ENCODE measurements around the gene SDHA. TPM values are rescaled to one million over a fixed set of nuclear protein-coding genes. Genes with fewer than 3 reads are reported as not detected.
A peak's percentile ranks its signal among the peaks of the same experiment; 100 is the strongest.
"Not testable (repeated sequence)": the region's sequence is repeated elsewhere in the genome, so short reads cannot be mapped to it uniquely, and the experiment has no call there.

Gene SDHA
- total RNA-seq, 1 donor from 2014 or later: 73.5 TPM

DNA sequence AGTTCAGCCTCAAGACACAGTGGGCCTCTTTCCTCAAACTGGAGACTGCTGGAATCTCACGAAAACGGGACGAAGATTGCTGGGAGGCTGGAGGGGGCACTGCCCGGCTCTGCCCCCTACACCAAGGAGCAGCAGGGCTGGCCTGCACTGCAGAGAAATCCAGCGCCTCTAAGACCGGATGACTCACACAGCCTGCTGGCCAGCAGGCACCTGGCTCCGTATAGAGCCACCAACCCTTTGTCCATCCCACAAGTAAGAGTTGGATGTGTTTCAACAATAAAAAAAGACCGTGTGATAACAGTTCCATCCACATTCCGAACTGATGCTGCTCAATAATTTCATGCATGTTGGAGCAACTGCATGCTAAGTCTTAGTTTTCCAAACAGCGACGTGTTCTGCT lies 11.7 kb upstream of the SDHA start:
- H3K4me3 Mint-ChIP-seq (ENCODE audit: unreplicated experiment): no peak overlapping the region
- H3K4me1 Mint-ChIP-seq (ENCODE audit: unreplicated experiment): peaks cover 3% of the 10 kb centered on the region
- peaks cover 20% of the 10 kb centered on the region for H3K36me3 Mint-ChIP-seq (ENCODE audit: low read depth, unreplicated experiment)
- DNase-seq (ENCODE audit: low spot score): no peak
- no peaks in the 10 kb centered on the region for H3K9me3 Mint-ChIP-seq (ENCODE audit: unreplicated experiment)
- TF ChIP-seq, protein P1, sequence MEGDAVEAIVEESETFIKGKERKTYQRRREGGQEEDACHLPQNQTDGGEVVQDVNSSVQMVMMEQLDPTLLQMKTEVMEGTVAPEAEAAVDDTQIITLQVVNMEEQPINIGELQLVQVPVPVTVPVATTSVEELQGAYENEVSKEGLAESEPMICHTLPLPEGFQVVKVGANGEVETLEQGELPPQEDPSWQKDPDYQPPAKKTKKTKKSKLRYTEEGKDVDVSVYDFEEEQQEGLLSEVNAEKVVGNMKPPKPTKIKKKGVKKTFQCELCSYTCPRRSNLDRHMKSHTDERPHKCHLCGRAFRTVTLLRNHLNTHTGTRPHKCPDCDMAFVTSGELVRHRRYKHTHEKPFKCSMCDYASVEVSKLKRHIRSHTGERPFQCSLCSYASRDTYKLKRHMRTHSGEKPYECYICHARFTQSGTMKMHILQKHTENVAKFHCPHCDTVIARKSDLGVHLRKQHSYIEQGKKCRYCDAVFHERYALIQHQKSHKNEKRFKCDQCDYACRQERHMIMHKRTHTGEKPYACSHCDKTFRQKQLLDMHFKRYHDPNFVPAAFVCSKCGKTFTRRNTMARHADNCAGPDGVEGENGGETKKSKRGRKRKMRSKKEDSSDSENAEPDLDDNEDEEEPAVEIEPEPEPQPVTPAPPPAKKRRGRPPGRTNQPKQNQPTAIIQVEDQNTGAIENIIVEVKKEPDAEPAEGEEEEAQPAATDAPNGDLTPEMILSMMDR (IDR thresholded peaks at IDR 0.05; ENCODE audit: unreplicated experiment): no peak
- H3K27me3 Mint-ChIP-seq (ENCODE audit: unreplicated experiment): peaks cover 8% of the 10 kb centered on the region
- no peak overlapping the region for H3K27ac Mint-ChIP-seq (ENCODE audit: unreplicated experiment)

DNA sequence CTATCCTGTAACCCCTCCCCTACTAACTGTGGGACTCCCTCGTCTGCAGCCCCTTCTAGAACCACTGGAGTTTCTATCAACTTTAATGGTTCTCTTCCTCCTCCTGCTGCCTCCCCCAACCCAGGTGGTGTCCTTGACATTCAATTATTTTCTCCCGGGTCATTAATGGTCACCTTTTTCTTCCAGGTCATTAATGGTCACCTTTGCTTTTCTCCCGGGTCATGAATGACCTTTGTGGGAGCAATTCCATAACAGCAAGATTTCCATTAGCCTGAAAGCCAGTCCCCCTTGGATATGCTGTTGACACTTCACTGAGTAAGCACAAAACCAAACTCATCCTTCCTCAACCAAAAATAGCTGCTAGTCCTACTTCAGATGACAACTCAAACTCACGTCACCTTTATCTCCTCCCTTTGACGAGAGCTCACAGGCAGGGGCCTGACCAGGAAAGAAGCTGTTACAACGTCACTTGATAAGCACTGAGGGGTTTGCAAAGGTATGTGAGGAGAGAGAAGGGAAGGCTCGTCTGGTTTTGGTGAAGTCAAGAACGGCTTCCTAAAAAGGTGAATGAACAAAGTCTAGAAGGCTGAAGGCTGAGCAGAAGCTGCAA lies 11.1 kb upstream of the SDHA start:
- Mint-ChIP-seq H3K4me3 (ENCODE audit: unreplicated experiment) (peak overlapping the region; percentile 49), H3K4me1 (ENCODE audit: unreplicated experiment) (peaks cover 2% of the 10 kb centered on the region), H3K9me3 (ENCODE audit: unreplicated experiment) (no peaks in the 10 kb centered on the region), H3K36me3 (ENCODE audit: low read depth, unreplicated experiment) (peaks cover 20% of the 10 kb centered on the region), H3K27ac (ENCODE audit: unreplicated experiment) (no peak overlapping the region), H3K27me3 (ENCODE audit: unreplicated experiment) (peaks cover 8% of the 10 kb centered on the region)
- TF ChIP-seq, protein P1 (IDR thresholded peaks at IDR 0.05; ENCODE audit: unreplicated experiment): no peak
- DNase-seq (ENCODE audit: low spot score): no peak

- no peak for DNase-seq (ENCODE audit: low spot score)
- H3K4me1 Mint-ChIP-seq (ENCODE audit: unreplicated experiment): no peaks in the 10 kb centered on the region
- no peak overlapping the region for H3K4me3 Mint-ChIP-seq (ENCODE audit: unreplicated experiment)
- peaks cover 20% of the 10 kb centered on the region for H3K36me3 Mint-ChIP-seq (ENCODE audit: low read depth, unreplicated experiment)
- TF ChIP-seq, protein P1 (IDR thresholded peaks at IDR 0.05; ENCODE audit: unreplicated experiment): no peak
- no peak overlapping the region for H3K27ac Mint-ChIP-seq (ENCODE audit: unreplicated experiment)
- H3K9me3 Mint-ChIP-seq (ENCODE audit: unreplicated experiment): no peaks in the 10 kb centered on the region
- H3K27me3 Mint-ChIP-seq (ENCODE audit: unreplicated experiment): peaks cover 8% of the 10 kb centered on the region
Observed at GRCh38 chr5:207599-207998, 10.5 kb upstream of the SDHA start.

DNA sequence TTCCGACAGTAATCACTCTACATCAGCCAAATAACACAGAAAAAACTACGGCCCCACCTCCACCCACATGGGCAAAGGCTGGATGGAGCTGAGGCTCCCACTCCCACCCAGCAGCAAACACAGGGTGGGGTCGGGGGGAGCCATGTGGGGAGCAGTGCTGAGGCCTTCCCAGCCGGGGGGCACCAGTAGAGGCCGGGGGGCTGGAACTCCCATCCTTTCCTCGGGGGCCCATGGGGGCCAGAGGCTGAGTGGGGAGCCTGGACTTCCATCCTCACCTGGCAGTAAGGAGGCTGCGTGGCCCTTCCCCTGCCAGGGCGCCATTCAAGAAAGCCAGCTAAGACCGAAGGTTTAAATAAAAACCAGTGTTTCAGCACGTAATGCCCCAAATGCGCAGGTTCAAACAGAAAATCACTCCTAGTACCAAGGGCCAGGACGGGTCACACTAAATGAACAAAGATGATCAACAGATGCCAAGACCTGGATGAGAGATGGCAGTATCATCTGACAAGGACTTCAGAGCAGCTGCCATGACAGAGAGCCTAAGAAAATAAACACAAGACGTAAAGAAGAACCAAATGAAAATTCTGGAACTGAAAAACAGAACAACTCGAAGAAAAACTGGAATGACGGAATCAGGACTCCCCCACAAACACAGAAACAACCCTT lies 9.5 kb upstream of the SDHA start:
- TF ChIP-seq, protein P1 (IDR thresholded peaks at IDR 0.05; ENCODE audit: unreplicated experiment): no peak
- Mint-ChIP-seq H3K27me3 (ENCODE audit: unreplicated experiment) (peaks cover 8% of the 10 kb centered on the region), H3K4me3 (ENCODE audit: unreplicated experiment) (no peak overlapping the region), H3K36me3 (ENCODE audit: low read depth, unreplicated experiment) (peaks cover 19% of the 10 kb centered on the region), H3K9me3 (ENCODE audit: unreplicated experiment) (no peaks in the 10 kb centered on the region), H3K4me1 (ENCODE audit: unreplicated experiment) (no peaks in the 10 kb centered on the region), H3K27ac (ENCODE audit: unreplicated experiment) (no peak overlapping the region)
- DNase-seq (ENCODE audit: low spot score): no peak

DNA sequence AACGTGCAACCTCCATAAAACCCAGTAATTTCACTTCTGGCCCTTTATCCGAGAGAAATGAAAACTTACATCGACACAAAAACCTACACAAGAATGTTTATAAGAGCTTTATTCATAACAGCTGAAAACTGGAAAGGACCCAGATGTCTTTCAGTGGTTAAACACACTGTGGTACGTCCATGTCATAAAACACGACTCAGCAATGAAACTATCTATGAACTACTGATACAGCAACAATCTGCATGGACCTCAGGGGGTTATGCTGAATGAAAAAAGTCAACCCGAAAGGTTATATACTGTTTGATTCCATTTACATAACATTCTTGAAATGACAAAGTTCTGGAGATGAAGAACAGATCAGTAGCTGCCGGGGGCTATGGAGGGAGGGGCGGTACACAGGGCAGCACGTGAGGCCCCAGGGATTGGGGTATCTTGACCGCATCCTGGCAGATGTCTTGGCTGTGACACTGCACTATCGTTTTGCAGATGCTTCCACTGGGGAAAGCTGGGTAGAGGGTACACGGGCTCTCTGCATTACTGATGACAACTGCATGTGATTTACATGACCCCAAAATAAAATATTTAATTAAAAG lies 4.2 kb upstream of the SDHA start:
- DNase-seq (ENCODE audit: low spot score): no peak
- Mint-ChIP-seq H3K4me3 (ENCODE audit: unreplicated experiment) (no peak overlapping the region), H3K9me3 (ENCODE audit: unreplicated experiment) (no peaks in the 10 kb centered on the region), H3K27me3 (ENCODE audit: unreplicated experiment) (peaks cover 8% of the 10 kb centered on the region), H3K36me3 (ENCODE audit: low read depth, unreplicated experiment) (peaks cover 8% of the 10 kb centered on the region), H3K27ac (ENCODE audit: unreplicated experiment) (no peak overlapping the region), H3K4me1 (ENCODE audit: unreplicated experiment) (peaks cover 5% of the 10 kb centered on the region)
- TF ChIP-seq, protein P1 (IDR thresholded peaks at IDR 0.05; ENCODE audit: unreplicated experiment): no peak

GRCh38 chr5:215256-215655 lies 2.9 kb upstream of the SDHA start:
- H3K27ac Mint-ChIP-seq (ENCODE audit: unreplicated experiment): not testable (repeated sequence)

DNA sequence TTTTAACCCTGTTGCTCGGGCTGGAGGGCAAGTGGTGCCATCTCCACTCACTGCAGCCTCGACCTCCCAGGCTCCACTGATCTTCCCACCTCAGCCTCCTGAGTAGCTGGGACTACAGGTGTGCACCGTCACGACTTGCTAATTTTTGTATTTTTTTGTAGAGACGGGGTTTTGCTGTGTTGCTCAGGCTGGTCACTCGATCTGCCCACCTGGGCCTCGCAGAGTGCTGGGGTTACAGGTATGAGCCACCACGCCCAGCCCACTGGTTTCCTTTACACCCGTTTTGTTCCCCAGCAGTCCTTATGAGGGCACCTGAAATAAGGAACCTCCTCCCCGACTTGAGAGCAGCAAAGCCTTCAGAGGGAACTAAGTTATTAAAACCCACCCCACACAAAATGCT lies 2.0 kb upstream of the SDHA start:
- H3K9me3 Mint-ChIP-seq (ENCODE audit: unreplicated experiment); H3K27me3 Mint-ChIP-seq (ENCODE audit: unreplicated experiment); H3K27ac Mint-ChIP-seq (ENCODE audit: unreplicated experiment); DNase-seq (ENCODE audit: low spot score); H3K36me3 Mint-ChIP-seq (ENCODE audit: low read depth, unreplicated experiment); H3K4me3 Mint-ChIP-seq (ENCODE audit: unreplicated experiment); H3K4me1 Mint-ChIP-seq (ENCODE audit: unreplicated experiment): not testable (repeated sequence)

More at GRCh38 chr5:215256-215655, 2.9 kb upstream of the SDHA start:
- H3K27me3 Mint-ChIP-seq (ENCODE audit: unreplicated experiment); H3K36me3 Mint-ChIP-seq (ENCODE audit: low read depth, unreplicated experiment); H3K4me3 Mint-ChIP-seq (ENCODE audit: unreplicated experiment); H3K4me1 Mint-ChIP-seq (ENCODE audit: unreplicated experiment); H3K9me3 Mint-ChIP-seq (ENCODE audit: unreplicated experiment); DNase-seq (ENCODE audit: low spot score): not testable (repeated sequence)

Measured in endothelial cell (in vitro differentiated cells).